Posterior cingulate gyrus (tissue), 11 donors: ENCODE results near the gene SLC31A1.
A peak's percentile ranks its signal among the peaks of the same experiment; 100 is the strongest.
"Not testable (repeated sequence)": the region's sequence is repeated elsewhere in the genome, so short reads cannot be mapped to it uniquely, and the experiment has no call there.

Experiments used
- DNase-seq, 10 donors: peaks; one replicate each; pipeline versions ENCODE4 v3.0.0 to v3.0.0-alpha.2; 2020 to 2021; ENCODE audit warnings: mixed read lengths in 3 of 10
- intact Hi-C: fragments of 100-400 bp; cut with DNase I; formaldehyde crosslinking; loops from one replicate; pipeline ENCODE4 v1.15.1; 2023

SLC31A1 gene

GRCh38 chr9:113257863-113258262, 36.5 kb downstream of the SLC31A1 start:
- no peak for DNase-seq
- intact Hi-C loops = no loop called here

GRCh38 chr9:113258282-113258681, 36.9 kb downstream of the SLC31A1 start:
- no peak for DNase-seq
- intact Hi-C loops = no loop called here

GRCh38 chr9:113261917-113262671, 40.8 kb downstream of the SLC31A1 start:
- intact Hi-C loops = no loop called here
- no peak for DNase-seq

GRCh38 chr9:113266174-113266573, 44.8 kb downstream of the SLC31A1 start:
- intact Hi-C loops = no loop called here
- DNase-seq = no peak

GRCh38 chr9:113267911-113268566, 46.7 kb downstream of the SLC31A1 start:
- DNase-seq = no peak
- intact Hi-C loops = no loop called here

GRCh38 chr9:113269355-113269754, 48.0 kb downstream of the SLC31A1 start:
- no peak for DNase-seq
- intact Hi-C loops = no loop called here

GRCh38 chr9:113269871-113270270, 48.5 kb downstream of the SLC31A1 start:
- DNase-seq = no peak
- intact Hi-C loops = loop anchor here (10.0 kb wide), 1 partner anchor 385 kb away; no protein-coding TSS in a partner anchor

GRCh38 chr9:113274474-113275156, 53.3 kb downstream of the SLC31A1 start:
- DNase-seq = no peak
- intact Hi-C loops = loop anchor here (1.0 to 10.0 kb wide), 3 partner anchors 53 to 380 kb away; partner anchors contain the start of genes ALAD, FKBP15 and SLC31A1

- peak; percentile 95 to 99 (median 98) for DNase-seq
- intact Hi-C loops = loop anchor here (1.0 to 10.0 kb wide), 3 partner anchors 54 to 379 kb away; partner anchors contain the start of genes ALAD, FKBP15 and SLC31A1
Measured at GRCh38 chr9:113275157-113276131, 54.1 kb downstream of the SLC31A1 start, which contains the start of the genes CDC26 and PRPF4. Gene CDC26 (minus strand): TSS chr9:113275572. CDS start chr9:113272507, 3,065 bp downstream. Gene PRPF4 (plus strand): TSS chr9:113275658. CDS start chr9:113275744, 86 bp downstream.

GRCh38 chr9:113278840-113279239, 57.5 kb downstream of the SLC31A1 start:
- no peak for DNase-seq
- intact Hi-C loops = loop anchor here (10.0 kb wide), 1 partner anchor 376 kb away; no protein-coding TSS in a partner anchor

GRCh38 chr9:113281356-113281755, 60.0 kb downstream of the SLC31A1 start:
- DNase-seq = no peak
- intact Hi-C loops = no loop called here

- DNase-seq = no peak
- intact Hi-C loops = no loop called here
Measured at GRCh38 chr9:113289091-113289490, 67.7 kb downstream of the SLC31A1 start.

- intact Hi-C loops = no loop called here
- no peak for DNase-seq
Measured at GRCh38 chr9:113290052-113290607, 68.8 kb downstream of the SLC31A1 start.

- intact Hi-C loops = no loop called here
Measured at GRCh38 chr9:113293285-113293878, 72.0 kb downstream of the SLC31A1 start.

GRCh38 chr9:113296247-113296646, 74.9 kb downstream of the SLC31A1 start:
- intact Hi-C loops, DNase-seq: not testable (repeated sequence)

More at GRCh38 chr9:113293285-113293878, 72.0 kb downstream of the SLC31A1 start:
- DNase-seq = no peak

GRCh38 chr9:113296796-113297558, 75.6 kb downstream of the SLC31A1 start:
- intact Hi-C loops = no loop called here
- no peak for DNase-seq

- intact Hi-C loops = no loop called here
Measured at GRCh38 chr9:113298311-113298710, 77.0 kb downstream of the SLC31A1 start.

More at GRCh38 chr9:113298311-113298710, 77.0 kb downstream of the SLC31A1 start:
- DNase-seq = no peak
